ENCODE data around the gene TRNT1.

DNA sequence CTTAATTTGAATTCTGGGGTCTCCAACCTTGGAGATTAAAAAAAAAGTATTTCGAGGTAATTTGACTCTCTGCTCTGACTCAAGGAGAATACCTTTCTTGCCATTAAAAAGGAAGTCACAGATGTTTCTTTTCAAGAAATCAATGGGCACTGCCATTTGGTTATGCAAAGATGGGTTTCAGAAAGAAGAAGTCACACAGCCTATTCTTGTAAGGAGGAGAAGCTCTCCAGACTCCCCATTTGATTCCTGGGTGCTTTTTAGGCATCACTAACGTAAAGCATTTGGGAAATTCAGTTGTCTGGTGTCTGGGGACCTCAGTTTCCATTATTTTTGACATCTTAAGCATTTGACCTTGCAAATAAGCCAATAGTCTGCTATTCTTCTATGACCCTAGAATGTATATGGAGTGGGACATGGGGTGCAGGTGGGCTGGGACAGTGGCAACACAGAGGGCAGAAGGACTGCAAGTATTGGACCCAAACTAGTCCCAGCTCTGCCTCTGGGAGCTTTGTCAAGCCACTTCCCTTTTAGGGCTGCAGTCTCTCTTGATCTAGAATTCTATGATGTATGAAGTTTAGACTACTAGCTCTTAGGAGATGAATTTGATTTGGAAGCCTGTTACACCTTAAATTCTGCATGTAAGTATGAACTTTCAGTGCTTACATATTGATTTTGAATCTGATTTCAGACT lies 44.4 kb upstream of the TRNT1 start:
- TF ChIP-seq CTCF (IDR thresholded peaks at IDR 0.05) (no peak), POLR2A (IDR thresholded peaks at IDR 0.05) (no peak)

All from heart left ventricle (tissue), 13 donors.